GM19372 (cell line): ENCODE results near the gene TRIM8.

Experiments
- ATAC-seq: cut with Tn5 transposase; IDR thresholded peaks from one replicate; pipeline ENCODE4 v1.9.1; 2021; ENCODE audit warnings: mild to moderate bottlenecking, low read depth, moderate library complexity; ENCODE audit not compliant: unreplicated experiment

Gene TRIM8

DNA sequence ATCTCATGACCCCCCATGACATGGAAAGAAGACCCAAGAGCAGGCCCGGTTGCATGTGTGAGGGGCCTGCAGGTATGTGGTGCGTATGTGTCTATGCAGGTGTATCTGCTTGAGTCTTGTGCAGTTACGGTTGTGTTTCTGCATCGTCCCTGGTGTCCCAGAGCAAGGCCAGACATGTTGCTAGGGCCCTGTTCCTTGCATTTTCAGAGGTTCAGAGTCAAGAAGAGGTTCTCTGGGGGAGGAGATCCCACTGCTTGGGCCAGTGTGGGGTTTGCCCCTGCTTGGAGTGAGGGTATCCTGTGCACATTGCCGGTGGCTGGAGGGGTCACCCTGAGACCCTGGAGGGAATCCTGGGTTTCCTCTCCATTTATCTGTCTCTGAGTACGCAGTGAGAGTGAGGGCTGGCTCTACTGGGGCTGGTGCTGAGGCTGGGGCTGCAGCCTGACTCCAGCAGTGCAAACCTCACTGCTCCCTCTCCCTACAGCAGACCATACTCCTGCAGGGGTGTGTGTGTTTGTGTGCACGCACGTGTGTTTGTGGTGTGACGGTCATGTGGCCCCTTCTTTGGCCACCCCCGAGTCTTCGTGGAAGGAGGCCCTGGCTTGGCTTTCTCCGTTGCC, 4.1 kb downstream of the TRIM8 start:
- ATAC-seq, result no peak

DNA sequence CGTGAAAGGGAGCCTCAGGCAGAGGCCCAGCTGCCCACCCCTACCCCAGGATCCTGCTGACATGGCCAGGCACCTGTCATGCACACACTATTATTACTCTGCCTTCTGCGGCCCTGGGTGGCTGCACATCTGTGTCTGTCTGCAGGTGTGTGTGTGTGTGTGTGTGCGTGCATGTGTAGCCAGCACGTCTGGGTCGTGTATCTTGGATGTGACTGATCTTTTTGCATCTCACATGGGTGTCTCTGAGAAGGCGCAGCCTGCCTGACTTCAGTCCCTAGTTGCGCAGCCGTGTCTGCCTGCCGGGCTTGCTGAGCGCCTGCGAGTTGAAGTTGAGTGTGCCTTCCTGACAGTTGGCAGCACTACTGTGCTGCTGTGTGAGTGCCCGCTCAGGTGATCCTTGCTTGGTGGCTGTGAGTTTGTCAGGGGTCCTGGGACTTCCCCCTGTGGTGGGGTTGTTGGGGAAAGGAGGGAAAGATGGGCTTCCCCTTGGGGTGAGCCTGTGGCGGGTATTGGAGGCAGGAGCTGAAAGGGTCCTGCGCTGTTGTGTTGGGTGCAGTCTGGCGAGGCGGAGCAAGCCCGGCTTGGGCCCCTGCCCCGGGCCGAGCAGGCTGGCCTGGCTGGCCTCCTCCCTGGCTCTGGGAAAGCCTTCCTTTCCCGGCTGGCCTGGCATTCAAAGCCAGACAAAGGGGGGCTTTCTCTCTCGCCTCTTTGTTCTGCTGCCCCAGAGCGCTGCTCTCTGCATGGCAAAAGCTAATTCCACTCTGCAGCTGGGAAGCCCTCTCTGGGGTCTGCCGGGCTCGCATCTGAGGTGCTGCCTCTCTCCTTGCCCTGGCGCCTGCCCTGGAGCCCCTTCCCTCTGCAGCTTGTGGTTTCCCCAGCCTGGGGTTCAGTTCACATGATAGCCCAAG, 4.9 kb downstream of the TRIM8 start:
- ATAC-seq, result no peak

DNA sequence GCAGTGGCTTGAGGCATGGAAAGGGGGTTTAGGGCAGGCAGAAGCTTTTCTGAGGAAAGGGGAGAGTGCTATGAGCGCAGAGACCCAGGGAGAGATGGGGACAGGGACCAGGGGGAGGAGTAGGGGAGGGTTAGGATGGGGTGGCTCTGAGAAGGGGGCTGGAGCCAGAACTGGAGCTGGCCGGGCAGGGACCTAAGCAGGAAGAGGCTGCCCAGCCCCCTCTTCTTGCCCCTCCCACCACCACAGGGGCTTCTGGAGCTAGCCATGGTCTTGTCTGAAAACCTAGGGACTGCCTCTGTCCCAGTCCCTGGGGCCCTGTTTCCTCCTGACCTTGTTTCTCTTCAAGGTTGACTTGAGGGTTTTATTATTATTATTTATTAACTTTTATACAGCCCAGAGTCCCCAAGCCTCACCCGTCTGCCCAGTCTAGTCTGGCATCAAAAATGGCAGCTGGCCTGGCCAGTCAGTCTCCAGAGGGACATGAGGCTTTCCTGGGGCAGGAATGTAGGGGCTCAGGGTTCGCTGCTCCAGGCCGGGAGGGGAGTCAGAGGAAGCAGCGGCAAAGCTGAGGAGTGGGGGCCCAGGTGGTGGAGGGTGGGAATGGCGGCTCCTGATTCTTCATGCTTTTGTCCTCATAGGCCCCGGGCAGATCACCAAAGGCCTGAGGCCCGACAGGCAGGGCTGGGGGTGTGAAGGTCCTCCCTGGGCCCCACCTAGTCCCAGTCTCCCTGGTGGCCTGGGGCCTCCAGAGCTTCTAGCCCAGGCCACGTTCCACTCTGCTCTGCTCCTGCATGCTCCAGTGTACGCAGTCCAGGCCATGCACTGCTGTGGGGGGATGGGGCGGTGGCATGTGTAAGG, 5.7 kb downstream of the TRIM8 start:
- no peak for ATAC-seq

DNA sequence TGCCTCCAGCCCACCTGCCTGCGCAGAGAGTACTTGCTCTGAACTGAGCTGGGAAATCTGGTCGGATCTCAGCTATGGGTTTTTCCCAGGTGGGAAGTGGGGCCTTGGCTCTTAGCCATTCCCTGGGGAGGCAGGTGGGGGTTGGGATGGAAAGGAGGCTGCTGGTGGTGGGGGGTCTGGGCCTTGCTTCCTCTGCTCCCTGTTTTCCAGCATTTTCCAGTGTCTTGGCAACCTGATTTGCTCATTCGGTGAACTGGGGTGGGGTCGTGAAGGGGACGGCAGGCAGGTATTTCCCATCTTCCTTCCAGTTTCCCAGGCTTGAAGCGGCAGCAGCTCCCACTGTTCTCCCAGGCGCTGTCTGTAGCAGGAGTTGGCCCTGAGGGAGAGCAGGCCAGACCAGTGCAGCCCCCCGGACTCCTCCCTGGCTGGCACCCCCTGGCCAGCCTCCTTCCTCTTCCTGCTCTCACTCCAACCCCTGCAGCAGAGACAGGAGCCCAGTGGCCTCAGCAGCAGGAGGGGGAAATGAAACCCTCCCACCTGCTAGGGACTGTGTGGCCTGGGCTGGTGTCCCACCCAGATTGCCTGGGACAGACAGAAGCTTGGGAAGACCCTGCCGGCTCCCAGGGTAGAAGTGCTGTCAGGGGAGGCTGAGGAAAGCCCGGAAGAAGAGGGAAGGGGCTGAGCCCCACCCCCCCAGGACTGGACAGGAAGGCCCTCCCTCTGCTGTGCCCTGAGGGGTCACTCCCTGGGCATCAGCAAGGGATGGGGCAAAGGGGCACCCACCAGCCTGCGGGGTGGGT, 6.6 kb downstream of the TRIM8 start:
- no peak for ATAC-seq

DNA sequence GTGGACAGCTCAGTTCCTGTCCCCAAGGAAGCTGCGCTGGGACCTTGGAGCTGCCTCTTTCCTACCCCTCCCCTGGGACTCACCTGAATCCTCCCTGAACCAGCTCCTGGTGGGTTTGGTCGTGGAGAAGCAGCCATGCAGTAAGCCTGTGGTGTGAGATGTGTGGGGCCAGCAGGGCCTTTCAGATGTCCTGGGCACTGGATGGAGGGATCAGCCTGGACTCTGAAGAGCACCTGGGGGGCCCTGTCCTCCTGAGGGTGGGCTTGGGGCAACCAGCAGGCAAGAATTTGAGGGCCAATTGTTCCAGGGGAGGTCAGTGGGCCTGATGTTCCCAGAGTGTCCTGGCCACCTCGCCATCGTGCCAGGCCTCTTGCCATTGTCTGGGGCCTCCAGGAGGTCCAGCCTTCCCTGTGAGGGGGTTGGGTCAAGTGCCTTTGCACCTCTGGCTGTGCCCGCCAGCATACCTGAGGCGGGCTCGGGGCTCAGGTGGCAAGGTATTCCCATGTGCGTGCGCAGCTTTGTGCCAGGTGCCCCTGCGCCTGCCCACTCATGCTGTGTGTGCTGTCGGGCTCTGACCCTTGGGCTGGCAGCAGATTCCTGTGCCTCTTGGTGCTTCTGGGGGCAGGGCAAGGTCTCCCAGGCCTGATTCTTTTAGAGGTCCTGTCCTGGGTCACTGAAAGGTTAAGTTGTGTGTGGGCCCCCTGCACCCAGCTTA, 7.3 kb downstream of the TRIM8 start:
- no peak for ATAC-seq

DNA sequence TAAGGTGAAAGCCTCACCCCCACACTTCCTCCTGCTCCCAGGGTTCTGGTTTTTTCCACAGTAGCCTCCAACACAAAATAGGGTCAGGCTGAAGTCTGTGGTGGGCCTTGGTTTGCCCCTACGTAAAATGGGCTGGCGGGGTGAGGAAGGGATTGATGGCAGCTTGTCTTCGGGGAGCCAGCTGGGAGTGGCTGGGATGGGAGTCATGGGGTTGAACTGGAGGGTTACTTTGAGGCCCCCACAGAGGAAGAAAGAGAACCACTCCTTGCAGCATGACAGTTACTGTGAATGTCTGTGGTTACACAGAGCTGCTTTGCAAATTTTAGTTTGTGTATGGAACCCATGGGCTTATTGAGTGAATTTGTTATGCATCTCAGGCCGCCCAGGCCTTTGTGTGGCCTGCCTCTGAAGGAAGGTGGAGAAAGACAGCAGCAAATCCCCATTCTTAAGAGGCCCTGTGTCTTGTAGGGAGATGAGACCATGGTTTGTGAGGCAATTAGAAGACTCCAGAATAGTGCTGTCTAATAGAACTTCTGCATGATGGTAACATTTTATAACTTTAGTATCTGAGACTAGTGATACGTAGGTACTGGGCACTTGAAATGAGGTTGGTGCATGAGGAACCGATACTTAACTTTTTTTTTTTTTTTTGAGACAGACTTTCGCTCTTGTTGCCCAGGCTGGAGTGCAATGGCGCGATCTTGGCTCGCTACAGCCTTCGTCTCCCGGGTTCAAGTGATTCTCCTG, 8.1 kb downstream of the TRIM8 start:
- ATAC-seq, result no peak

DNA sequence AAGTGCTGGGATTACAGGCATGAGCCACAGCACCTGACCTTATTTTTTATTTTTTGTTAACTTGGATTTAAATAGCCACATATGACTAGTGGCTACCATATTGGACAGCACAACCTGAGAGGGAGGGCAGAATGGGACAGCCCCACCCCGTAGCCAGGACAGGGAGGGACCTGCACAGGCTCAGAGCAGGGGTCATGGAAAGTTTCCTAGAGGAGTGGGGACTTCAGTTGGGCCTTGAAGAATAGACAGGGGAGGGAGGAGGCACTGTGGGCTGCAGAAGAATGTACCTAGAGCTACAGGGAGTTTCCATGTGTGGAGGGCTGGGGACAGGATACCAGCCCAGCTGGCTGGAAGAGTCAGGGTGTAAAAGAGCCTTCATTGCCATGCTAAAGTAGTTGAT, 8.8 kb downstream of the TRIM8 start:
- ATAC-seq, result no peak

DNA sequence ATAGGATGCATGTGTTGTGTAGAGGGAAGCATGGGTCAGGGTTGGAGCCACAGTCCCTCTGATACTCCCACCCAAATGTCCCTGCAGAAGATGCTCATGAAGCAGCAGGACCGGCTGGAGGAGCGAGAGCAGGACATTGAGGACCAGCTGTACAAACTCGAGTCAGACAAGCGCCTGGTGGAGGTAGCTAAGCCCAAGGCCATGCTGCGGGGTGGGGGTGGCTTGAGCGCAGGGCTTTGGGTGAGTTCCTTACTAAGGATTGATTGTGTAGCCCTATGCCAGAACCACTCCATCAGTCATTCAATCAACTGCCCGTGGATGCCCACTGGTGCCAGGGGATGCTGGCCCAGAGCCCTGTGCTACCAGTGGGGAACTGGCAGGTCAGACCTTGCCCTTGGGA, 10.3 kb downstream of the TRIM8 start:
- no peak for ATAC-seq

DNA sequence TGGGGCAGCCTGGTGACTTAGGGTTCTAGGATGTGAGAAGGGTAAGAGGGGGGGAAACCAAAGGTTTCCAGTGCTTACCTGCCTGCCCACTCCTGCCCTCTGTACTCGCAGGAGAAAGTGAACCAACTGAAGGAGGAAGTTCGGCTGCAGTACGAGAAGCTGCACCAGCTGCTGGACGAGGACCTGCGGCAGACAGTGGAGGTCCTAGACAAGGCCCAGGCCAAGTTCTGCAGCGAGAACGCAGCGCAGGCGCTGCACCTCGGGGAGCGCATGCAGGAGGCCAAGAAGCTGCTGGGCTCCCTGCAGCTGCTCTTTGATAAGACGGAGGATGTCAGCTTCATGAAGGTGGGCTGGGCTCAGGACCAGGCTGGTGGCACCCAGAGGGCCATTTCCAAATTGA, 10.7 kb downstream of the TRIM8 start:
- no peak for ATAC-seq

DNA sequence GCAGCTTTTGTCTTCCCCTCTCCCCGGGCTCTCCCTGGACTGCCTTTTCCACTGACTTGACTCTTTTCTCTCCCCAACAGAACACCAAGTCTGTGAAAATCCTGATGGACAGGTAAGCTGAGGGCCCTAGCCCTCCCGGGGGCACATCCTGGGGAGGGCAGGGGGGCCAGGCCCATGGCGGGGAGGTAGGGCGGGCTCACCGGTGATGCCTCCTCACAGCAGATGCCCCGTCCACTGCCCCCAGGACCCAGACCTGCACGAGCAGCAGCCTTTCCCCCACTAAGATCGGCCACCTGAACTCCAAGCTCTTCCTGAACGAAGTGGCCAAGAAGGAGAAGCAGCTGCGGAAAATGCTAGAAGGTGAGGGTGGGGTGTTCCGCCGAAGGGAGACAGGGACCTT, 11.7 kb downstream of the TRIM8 start:
- ATAC-seq, result no peak

DNA sequence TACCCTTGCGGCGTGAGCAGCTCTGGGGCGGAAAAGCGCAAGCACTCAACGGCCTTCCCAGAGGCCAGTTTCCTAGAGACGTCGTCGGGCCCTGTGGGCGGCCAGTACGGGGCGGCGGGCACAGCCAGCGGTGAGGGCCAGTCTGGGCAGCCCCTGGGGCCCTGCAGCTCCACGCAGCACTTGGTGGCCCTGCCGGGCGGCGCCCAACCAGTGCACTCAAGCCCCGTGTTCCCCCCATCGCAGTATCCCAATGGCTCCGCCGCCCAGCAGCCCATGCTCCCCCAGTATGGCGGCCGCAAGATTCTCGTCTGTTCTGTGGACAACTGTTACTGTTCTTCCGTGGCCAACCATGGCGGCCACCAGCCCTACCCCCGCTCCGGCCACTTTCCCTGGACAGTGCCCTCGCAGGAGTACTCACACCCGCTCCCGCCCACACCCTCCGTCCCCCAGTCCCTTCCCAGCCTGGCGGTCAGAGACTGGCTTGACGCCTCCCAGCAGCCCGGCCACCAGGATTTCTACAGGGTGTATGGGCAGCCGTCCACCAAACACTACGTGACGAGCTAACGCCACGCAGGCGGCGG, 12.6 kb downstream of the TRIM8 start:
- ATAC-seq, result no peak

DNA sequence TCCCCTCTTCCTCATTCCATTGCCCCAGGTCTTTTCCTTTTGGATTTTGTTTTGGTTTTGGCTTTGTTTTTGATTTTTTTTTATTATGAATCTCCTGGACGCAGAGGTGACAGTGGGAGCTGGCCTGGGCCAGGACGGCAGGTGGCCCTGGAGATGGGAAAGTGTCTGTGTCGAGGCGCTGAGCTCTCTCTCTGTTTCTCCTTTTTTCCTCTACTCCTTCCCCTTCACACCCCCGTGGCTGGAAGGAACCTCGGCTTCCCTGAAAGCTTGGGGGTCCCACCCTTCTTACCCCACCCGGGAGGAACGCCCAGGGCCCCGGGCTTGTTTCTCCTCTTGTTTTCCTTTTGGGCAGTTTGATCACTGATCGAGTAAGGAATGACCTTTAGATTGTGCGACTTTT, 13.2 kb downstream of the TRIM8 start:
- no peak for ATAC-seq

DNA sequence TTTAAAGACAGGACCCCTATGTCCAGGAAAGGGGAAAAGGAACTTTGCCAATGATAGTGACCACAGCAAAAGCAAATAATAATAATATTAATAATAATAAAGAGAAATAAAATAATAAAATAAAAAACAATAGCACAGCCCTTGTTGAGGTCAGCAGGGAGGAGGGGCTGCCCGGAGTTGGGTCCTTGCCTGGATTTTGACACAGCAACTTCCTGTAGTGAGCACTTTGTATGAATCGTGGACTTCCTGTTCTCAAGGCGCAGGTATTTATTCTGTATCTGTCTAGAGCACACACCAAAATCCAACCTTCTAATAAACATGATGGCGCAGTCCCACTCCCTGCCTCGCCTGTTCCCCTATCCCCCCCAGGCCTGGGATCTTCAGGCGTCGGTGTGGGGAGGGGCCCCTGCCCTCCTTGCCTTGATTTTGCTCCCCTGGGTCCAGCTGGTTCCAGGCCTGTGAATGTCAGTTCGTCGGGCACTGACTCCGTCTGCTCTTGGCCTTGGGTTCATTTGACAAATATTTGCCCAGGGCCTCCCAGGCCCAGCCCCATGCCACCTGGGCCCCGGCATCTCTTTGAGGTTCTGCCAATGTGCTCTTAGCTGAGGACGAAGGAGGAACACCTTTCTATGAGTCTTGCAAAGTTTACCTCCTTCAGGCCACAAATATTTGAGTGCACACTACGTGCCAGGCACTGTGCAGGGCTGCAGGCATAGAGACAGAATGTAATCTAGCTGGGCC, 13.9 kb downstream of the TRIM8 start:
- no peak for ATAC-seq

DNA sequence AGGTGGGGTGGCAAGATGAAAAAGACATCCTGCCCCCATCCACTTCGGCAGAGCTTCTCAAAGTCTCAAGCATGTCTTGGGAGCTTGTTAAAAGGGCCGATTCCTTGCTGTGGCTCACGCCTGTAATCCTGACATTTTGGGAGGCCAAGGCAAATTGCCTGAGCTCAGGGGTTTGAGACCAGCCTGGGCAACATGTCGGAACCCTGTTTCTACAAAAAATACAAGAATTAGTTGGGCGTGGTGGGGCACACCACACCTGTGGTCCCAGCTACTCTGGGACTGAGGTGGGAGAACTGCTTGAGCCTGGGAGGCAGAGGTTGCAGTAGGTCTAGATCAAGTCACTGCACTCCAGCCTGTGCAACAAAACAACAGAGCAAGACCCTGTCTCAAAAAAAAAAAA, 14.5 kb downstream of the TRIM8 start:
- ATAC-seq, result no peak

DNA sequence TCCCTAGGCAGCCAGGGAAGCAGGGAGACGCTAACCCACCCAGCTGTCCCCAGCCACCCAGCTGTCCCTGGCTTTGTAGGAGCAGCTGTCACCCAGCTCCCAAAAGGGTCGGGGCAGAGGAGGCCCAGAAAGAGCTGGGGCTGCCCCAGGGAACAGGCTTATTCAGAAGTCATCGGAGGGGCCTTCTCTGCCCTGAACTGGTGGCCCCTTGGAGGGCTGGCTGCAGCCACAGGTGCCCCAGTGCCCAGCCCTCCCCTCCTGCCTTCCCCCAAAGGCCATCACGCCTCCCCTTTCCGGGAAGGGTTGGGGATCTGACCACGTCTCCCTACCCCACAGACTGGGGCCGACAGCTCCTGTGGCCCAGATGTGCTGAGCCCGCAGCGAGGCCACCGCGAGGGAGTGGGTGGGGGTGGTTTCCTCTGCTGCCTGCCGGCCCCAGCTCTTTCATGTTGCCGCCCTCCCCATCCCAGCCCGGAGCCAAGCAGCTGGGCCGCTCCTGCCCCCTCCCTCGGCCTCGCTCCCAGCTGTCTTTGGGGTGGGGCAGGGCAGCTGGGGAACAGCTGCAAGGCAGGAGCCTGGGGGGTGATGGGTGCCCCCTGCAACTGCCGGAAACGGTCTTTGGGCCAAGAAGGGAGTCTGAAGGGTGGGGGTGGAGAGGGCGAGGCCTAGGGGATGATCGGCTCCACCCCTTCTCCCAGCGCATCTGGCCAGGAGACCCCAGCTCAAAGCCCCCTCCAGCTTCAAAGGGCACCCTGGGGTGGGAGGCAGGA, 16.8 kb downstream of the TRIM8 start:
- peak; percentile 75 for ATAC-seq

DNA sequence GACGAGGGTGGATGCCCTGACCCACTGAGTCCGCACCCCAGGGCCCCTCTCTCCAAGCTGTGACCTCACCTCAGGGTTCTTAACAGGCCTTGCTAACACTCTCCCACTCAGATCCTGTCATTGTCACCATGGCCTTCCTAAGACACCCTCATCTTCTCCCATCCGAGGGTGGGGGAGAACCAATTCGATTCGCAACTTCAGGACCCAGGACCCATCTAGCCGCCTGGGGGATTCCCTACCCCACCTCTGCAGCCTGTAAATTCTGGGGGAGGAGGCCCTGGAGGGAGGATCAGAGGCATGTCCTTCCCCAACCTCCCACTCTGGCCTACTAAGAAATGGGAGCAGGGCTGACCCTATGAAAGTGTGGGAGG, 17.4 kb downstream of the TRIM8 start:
- ATAC-seq, result peak; percentile 23

DNA sequence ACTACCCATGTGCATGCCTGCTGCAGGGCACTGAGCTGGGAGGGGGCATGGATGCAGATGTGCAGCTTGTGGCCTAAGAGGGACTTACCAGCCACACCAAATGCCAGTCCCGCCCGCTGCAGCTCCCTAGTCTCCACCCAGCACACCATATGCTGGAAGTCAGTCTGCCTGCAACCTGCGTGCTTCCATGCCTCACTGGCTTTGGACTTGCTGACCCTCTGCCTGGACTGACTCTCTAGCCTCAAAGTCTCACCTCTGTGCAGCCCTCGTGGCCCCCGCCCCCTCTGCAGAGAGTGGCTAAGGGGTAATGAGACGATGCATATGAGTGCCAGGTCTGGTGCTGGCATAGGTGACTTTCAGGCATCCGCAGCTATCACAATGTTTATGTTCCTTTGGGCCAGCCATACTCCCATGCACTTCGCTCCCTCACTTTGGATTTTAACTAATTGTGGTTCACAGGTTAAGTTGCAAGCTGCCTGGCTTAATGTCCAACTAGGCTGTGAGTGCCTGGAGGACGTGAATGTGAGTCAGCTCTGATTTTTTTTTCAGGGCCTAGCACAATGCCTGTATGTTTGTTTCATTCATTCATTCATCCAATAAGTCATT, 21.7 kb downstream of the TRIM8 start:
- no peak for ATAC-seq
